WTC11 (cell line): ENCODE data around the gene KDELR3. TPM values are rescaled to one million over a fixed set of nuclear protein-coding genes. Genes with fewer than 3 reads are reported as not detected.

Source experiments
- ATAC-seq: fragments of 200-7000 bp; cut with Tn5 transposase; 2 replicates; pipeline ENCODE4 v1.10.0; 2021; ENCODE audit warnings: mild to moderate bottlenecking, moderate library complexity
- CTCF ChIA-PET: fragments of 300-600 bp; sonication (Branson Sonifier 250); formaldehyde crosslinking; loops from one replicate; lab custom pipeline; 2021; ENCODE audit warnings: antibody characterized with exemption; lab: Charles Lee
- POLR2A ChIA-PET: fragments of 350-600 bp; sonication (Branson Sonifier 250); formaldehyde crosslinking; loops from one replicate; lab custom pipeline; 2021; ENCODE audit warnings: antibody characterized with exemption; lab: Charles Lee
- DNase-seq: peaks from one replicate; pipeline ENCODE4 v3.0.0; 2021; ENCODE audit warnings: low spot score
- H3K27ac Mint-ChIP-seq: 2 replicates; pipeline ENCODE4 v1.8.0; 2021; ENCODE audit warnings: mixed read lengths
- H3K27me3 Mint-ChIP-seq: 2 replicates; pipeline ENCODE4 v1.8.0; 2021; ENCODE audit warnings: low read depth, mild to moderate bottlenecking, moderate library complexity, mixed read lengths
- H3K36me3 Mint-ChIP-seq: 2 replicates; pipeline ENCODE4 v1.8.0; 2021; ENCODE audit warnings: mixed read lengths
- H3K4me1 Mint-ChIP-seq: 2 replicates; pipeline ENCODE4 v1.8.0; 2022; ENCODE audit warnings: mixed read lengths
- H3K4me3 Mint-ChIP-seq: 2 replicates; pipeline ENCODE4 v1.8.0; 2021; ENCODE audit warnings: mild to moderate bottlenecking, moderate library complexity, mixed read lengths
- H3K9me3 Mint-ChIP-seq: 2 replicates; pipeline ENCODE4 v1.8.0; 2021; ENCODE audit warnings: mixed read lengths
- CBFB ChIP-seq: sonication (generic); formaldehyde crosslinking; IDR thresholded peaks from 2 replicates; pipeline ENCODE4 v1.8.1; 2022; ENCODE audit warnings: mild to moderate bottlenecking, low read depth, missing genetic modification reagents
- CREB1 ChIP-seq: sonication (generic); formaldehyde crosslinking; IDR thresholded peaks from 2 replicates; pipeline ENCODE4 v1.8.0; 2023; ENCODE audit warnings: mild to moderate bottlenecking, missing genetic modification reagents
- CREM ChIP-seq: sonication (generic); formaldehyde crosslinking; IDR thresholded peaks from 2 replicates; pipeline ENCODE4 v1.8.1; 2022; ENCODE audit warnings: mild to moderate bottlenecking, missing genetic modification reagents, moderate library complexity
- GABPB1 ChIP-seq: sonication (generic); formaldehyde crosslinking; IDR thresholded peaks from 2 replicates; pipeline ENCODE4 v1.8.1; 2023; ENCODE audit warnings: mild to moderate bottlenecking, missing genetic modification reagents
- GTF2I ChIP-seq: fragments of 250-450 bp; sonication (Bioruptor Pico); conservative IDR thresholded peaks from 2 replicates; pipeline ENCODE4 v1.4.0; 2021; ENCODE audit warnings: mild to moderate bottlenecking
- PRRX2 ChIP-seq: fragments of 250-450 bp; sonication (Bioruptor Pico); IDR thresholded peaks from 2 replicates; pipeline ENCODE4 v1.8.0; 2021; ENCODE audit warnings: mild to moderate bottlenecking
- SP1 ChIP-seq: sonication (generic); formaldehyde crosslinking; conservative IDR thresholded peaks from 2 replicates; pipeline ENCODE4 v1.8.1; 2022; ENCODE audit warnings: missing genetic modification reagents
- TCF7 ChIP-seq: sonication (generic); formaldehyde crosslinking; IDR thresholded peaks from 2 replicates; pipeline ENCODE4 v1.8.0; 2022; ENCODE audit warnings: mild to moderate bottlenecking, low read depth, missing genetic modification reagents, moderate library complexity
- TEAD1 ChIP-seq: sonication (generic); formaldehyde crosslinking; IDR thresholded peaks from 2 replicates; pipeline ENCODE4 v1.8.0; 2022; ENCODE audit warnings: mild to moderate bottlenecking, missing genetic modification reagents
- ZNF121 ChIP-seq: sonication (generic); formaldehyde crosslinking; IDR thresholded peaks from 2 replicates; pipeline ENCODE4 v1.8.0; 2023; ENCODE audit warnings: missing genetic modification reagents
- ZNF138 ChIP-seq: sonication (generic); formaldehyde crosslinking; conservative IDR thresholded peaks from 2 replicates; pipeline ENCODE4 v1.8.1; 2022; ENCODE audit warnings: mild to moderate bottlenecking, moderate library complexity, missing genetic modification reagents
- ZNF219 ChIP-seq: sonication (generic); formaldehyde crosslinking; IDR thresholded peaks from 2 replicates; pipeline ENCODE4 v1.8.0; 2023; ENCODE audit warnings: missing genetic modification reagents, mild to moderate bottlenecking, borderline replicate concordance
- ZNF512 ChIP-seq: sonication (generic); formaldehyde crosslinking; IDR thresholded peaks from 2 replicates; pipeline ENCODE4 v1.8.1; 2022; ENCODE audit warnings: missing genetic modification reagents, borderline replicate concordance
- ZNF532 ChIP-seq: fragments of 250-450 bp; sonication (Bioruptor Pico); IDR thresholded peaks from 2 replicates; pipeline ENCODE4 v1.9.0; 2021; ENCODE audit warnings: mild to moderate bottlenecking, borderline replicate concordance
- total RNA-seq: library from RNA; stranded (reverse); gene quantifications from 3 replicates; pipeline ENCODE4 v1.2.3, GENCODE V29; 2021
- TF ChIP-seq, protein P1 (sequence below): fragments of 250-450 bp; sonication (Bioruptor Pico); IDR thresholded peaks from 2 replicates; pipeline ENCODE4 v1.9.0; 2021; ENCODE audit warnings: mild to moderate bottlenecking
- TF ChIP-seq, protein P2 (sequence below): sonication (generic); formaldehyde crosslinking; IDR thresholded peaks from 2 replicates; pipeline ENCODE4 v1.8.1; 2022; ENCODE audit warnings: low read depth, missing genetic modification reagents, borderline replicate concordance
- TF ChIP-seq, protein P3 (sequence below): sonication (generic); formaldehyde crosslinking; IDR thresholded peaks from 2 replicates; pipeline ENCODE4 v1.8.1; 2023; ENCODE audit warnings: mild to moderate bottlenecking, missing genetic modification reagents, moderate library complexity
- TF ChIP-seq, protein P4 (sequence below): sonication (generic); formaldehyde crosslinking; IDR thresholded peaks from 2 replicates; pipeline ENCODE4 v1.8.0; 2022; ENCODE audit warnings: missing genetic modification reagents

KDELR3 gene
- total RNA-seq, 1 experiment from 2014 or later = 5.7 TPM

GRCh38 chr22:38454353-38455075 is 13.4 kb upstream of the KDELR3 start (continued):
- TF ChIP-seq ZNF532 (CRISPR knock-in tag) (no peak), TEAD1 (no peak), ZNF121 (CRISPR knock-in tag) (peak; percentile 4; the same call in 1 of the 2 replicates), ZNF138 (CRISPR knock-in tag) (no peak), PRRX2 (CRISPR knock-in tag) (no peak), CREM (CRISPR knock-in tag) (peak; percentile 33; the same call in 1 of the 2 replicates), TCF7 (CRISPR knock-in tag) (no peak)
- TF ChIP-seq, protein P1, sequence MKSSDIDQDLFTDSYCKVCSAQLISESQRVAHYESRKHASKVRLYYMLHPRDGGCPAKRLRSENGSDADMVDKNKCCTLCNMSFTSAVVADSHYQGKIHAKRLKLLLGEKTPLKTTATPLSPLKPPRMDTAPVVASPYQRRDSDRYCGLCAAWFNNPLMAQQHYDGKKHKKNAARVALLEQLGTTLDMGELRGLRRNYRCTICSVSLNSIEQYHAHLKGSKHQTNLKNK (CRISPR knock-in tag) = no peak
- TF ChIP-seq, all 79 proteins: peak for 4

DNA sequence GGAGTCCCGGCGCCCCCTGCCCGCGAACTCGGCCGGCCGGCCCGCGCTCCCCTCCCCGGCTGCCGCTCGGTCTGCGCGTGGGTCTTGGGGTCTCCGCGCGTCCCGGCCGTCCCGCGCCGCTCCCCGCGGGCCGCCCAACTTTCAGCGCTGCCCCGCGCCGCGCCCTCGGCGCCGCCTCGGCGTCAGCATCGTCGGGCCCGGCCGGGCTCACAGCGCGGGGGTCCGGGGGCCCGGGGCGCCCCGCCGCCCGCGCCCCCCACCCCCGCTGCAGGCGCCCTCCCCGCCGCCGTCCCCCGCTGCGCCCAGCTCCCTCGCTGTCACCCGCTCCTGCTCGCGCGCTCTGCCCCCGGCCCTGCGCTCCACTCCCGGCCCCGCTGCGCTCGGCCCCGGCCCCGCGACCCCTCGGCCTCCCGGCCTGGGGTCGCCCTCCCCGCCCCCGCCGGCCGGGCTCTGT is 12.8 kb upstream of the KDELR3 start, which contains the start of gene KCNJ4:
KCNJ4 (minus strand) TSS at position 124 of the 454 bp plus-strand sequence. CDS start 27,067 bp downstream, outside the sequence.
- no peak within 1 kb of the TSS for H3K27ac Mint-ChIP-seq
- H3K4me1 Mint-ChIP-seq = peaks cover 24% of the 10 kb centered on the region
- ATAC-seq = no peak
- DNase-seq = no peak
- no peaks in the 10 kb centered on the region for H3K36me3 Mint-ChIP-seq
- POLR2A ChIA-PET = no interaction called here
- CTCF ChIA-PET = interaction anchor here (1.6 kb wide), 1 partner anchor 42 kb away, joined by 7 read pairs; no protein-coding TSS in a partner anchor
- peaks cover 74% of the 10 kb centered on the region for H3K27me3 Mint-ChIP-seq
- no peaks in the 10 kb centered on the region for H3K9me3 Mint-ChIP-seq
- peak within 1 kb of the TSS; percentile 80 for H3K4me3 Mint-ChIP-seq
- TF ChIP-seq GABPB1 (CRISPR knock-in tag) = no peak
- no peak for TF ChIP-seq CREM (CRISPR knock-in tag)
- no peak for TF ChIP-seq GTF2I (CRISPR knock-in tag)
- TF ChIP-seq CREB1 (CRISPR knock-in tag) = no peak
- no peak for TF ChIP-seq ZNF512 (CRISPR knock-in tag)
- TF ChIP-seq, protein P2, sequence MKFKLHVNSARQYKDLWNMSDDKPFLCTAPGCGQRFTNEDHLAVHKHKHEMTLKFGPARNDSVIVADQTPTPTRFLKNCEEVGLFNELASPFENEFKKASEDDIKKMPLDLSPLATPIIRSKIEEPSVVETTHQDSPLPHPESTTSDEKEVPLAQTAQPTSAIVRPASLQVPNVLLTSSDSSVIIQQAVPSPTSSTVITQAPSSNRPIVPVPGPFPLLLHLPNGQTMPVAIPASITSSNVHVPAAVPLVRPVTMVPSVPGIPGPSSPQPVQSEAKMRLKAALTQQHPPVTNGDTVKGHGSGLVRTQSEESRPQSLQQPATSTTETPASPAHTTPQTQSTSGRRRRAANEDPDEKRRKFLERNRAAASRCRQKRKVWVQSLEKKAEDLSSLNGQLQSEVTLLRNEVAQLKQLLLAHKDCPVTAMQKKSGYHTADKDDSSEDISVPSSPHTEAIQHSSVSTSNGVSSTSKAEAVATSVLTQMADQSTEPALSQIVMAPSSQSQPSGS (CRISPR knock-in tag) = no peak
- TF ChIP-seq, all 79 proteins: peak for 0

DNA sequence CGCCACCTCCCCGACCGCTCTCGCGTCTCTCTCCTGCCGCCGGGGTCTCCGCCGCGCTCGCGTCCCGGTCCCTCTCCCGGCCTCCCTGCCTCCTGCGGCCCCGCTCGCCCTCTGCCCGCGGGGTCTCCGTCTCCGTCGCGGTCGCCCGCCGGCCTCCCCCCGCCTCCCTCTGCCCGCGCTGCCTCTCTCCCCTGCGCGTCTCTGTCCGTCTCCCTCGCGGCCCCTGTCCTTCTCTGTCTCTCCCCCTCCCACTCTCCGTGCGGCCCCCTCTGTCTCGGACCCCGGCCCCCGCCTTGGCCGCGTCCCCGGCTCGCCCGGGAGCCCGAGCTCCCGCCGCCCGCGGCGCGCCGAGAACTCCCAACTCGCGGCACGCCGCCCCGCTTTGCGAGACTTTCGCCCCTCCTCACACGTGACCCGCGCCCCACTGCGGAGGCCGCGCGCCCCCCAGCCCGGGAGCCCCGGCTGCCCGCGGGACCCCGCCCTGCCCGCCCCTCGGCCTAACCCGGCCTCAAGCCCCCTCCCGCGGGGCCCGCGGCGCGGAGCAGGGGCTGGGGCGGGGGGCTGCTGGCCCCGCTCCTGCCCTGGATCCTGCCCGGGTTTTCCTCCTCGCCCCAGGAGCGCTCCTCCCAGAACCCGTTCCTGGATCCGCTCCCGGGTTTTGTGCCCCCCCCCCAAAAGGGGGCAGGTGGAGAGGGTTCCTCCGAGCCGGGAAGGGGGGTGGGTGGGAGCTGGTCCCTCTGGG is 12.2 kb upstream of the KDELR3 start:
- Mint-ChIP-seq H3K4me3 (peak overlapping the region; percentile 63), H3K36me3 (no peaks in the 10 kb centered on the region), H3K27ac (no peak overlapping the region), H3K4me1 (peaks cover 23% of the 10 kb centered on the region), H3K9me3 (no peaks in the 10 kb centered on the region), H3K27me3 (peaks cover 76% of the 10 kb centered on the region)
- POLR2A ChIA-PET = no interaction called here
- DNase-seq (peak; percentile 63), ATAC-seq (peak; percentile 62)
- CTCF ChIA-PET = interaction anchor here (0.6 kb wide), 1 partner anchor 39 kb away, joined by 3 read pairs; no protein-coding TSS in a partner anchor
- TF ChIP-seq ZNF219 = no peak
- TF ChIP-seq, protein P3, sequence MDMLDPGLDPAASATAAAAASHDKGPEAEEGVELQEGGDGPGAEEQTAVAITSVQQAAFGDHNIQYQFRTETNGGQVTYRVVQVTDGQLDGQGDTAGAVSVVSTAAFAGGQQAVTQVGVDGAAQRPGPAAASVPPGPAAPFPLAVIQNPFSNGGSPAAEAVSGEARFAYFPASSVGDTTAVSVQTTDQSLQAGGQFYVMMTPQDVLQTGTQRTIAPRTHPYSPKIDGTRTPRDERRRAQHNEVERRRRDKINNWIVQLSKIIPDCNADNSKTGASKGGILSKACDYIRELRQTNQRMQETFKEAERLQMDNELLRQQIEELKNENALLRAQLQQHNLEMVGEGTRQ (CRISPR knock-in tag) = peak; percentile 80
- TF ChIP-seq, protein P4, sequence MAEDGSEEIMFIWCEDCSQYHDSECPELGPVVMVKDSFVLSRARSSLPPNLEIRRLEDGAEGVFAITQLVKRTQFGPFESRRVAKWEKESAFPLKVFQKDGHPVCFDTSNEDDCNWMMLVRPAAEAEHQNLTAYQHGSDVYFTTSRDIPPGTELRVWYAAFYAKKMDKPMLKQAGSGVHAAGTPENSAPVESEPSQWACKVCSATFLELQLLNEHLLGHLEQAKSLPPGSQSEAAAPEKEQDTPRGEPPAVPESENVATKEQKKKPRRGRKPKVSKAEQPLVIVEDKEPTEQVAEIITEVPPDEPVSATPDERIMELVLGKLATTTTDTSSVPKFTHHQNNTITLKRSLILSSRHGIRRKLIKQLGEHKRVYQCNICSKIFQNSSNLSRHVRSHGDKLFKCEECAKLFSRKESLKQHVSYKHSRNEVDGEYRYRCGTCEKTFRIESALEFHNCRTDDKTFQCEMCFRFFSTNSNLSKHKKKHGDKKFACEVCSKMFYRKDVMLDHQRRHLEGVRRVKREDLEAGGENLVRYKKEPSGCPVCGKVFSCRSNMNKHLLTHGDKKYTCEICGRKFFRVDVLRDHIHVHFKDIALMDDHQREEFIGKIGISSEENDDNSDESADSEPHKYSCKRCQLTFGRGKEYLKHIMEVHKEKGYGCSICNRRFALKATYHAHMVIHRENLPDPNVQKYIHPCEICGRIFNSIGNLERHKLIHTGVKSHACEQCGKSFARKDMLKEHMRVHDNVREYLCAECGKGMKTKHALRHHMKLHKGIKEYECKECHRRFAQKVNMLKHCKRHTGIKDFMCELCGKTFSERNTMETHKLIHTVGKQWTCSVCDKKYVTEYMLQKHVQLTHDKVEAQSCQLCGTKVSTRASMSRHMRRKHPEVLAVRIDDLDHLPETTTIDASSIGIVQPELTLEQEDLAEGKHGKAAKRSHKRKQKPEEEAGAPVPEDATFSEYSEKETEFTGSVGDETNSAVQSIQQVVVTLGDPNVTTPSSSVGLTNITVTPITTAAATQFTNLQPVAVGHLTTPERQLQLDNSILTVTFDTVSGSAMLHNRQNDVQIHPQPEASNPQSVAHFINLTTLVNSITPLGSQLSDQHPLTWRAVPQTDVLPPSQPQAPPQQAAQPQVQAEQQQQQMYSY (CRISPR knock-in tag) = peak; percentile 99
- peak; percentile 75 for TF ChIP-seq SP1
- TF ChIP-seq CBFB (CRISPR knock-in tag) = 0 out of 2 replicates have a peak, but pooled peaks have one; percentile 39
